H1 (cell line): ENCODE measurements around the gene PIM2. TPM values are rescaled to one million over a fixed set of nuclear protein-coding genes. Genes with fewer than 3 reads are reported as not detected.

Experiments used
- RNF2 ChIP-seq: fragments of 200-900, 300-1000 bp; sonication (generic); IDR thresholded peaks from 2 replicates; pipeline ENCODE4 v1.7.1; 2016; ENCODE audit warnings: borderline replicate concordance, low read depth, mild to moderate bottlenecking, antibody characterized with exemption, low read length; ENCODE audit not compliant: poor library complexity, severe bottlenecking; ENCODE audit errors: missing control alignments
- polyA plus RNA-seq, 7 experiments: library from polyadenylated mRNA; depleted of rRNA in 3 of 7; stranded (reverse) in 5 of 7; unstranded in 2 of 7; fragments of >200 nt in 5 of 7; fragments of 200-250 nt in 2 of 7; gene quantifications; 1 replicate in 5 of 7; 2 replicates in 1 of 7; 4 replicates in 1 of 7; pipeline versions ENCODE4 v1.2.1 to v1.2.3, GENCODE V29; 2011 to 2013; ENCODE audit warnings: missing spikeins in 2 of 7, mixed read lengths in 2 of 7
- total RNA-seq: library from RNA; stranded (reverse); fragmentation: NEBNext Ultra II Directional; extraction: Animal tissue kit (Norgen Biotek cat#: 25700); gene quantifications from 2 replicates; pipeline ENCODE4 v1.2.1, GENCODE V29; 2021

The PIM2 gene
- total and polyA plus RNA-seq, 2 of the 8 experiments (the other 6 are each of a cell fraction or from before 2014, with no cell fraction given) = 180 to 203 TPM

DNA sequence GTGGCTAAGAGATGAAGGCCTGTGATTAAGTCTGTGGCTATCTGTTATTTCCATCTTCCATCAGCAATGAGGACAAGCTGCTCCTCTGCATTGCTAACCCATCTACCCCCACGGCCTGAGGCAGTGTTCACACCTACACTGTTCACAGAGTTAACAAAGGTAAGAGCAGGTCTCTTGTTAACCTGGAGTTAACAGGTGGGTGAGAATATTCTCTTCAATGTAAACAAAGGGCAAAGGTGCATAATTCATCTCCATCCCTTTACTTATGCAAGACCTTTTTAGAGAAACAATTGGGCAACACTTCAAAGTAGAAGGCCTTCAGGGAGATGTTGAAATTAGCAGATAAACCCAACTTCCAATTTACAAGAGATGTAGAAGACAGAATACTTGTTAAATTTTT, 10.2 kb downstream of the PIM2 start (continued):
- TF ChIP-seq RNF2 = no peak
